Epidermal melanocyte (primary cell): ENCODE measurements around the gene SAMHD1.
A peak's percentile ranks its signal among the peaks of the same experiment; 100 is the strongest.
"Not testable (repeated sequence)": the region's sequence is repeated elsewhere in the genome, so short reads cannot be mapped to it uniquely, and the experiment has no call there.

ENCODE experiments used
- DNase-seq: peaks from one replicate; pipeline ENCODE4 v3.0.0; 2011; ENCODE audit warnings: low spot score; ENCODE audit not compliant: insufficient read length

Gene SAMHD1

DNA sequence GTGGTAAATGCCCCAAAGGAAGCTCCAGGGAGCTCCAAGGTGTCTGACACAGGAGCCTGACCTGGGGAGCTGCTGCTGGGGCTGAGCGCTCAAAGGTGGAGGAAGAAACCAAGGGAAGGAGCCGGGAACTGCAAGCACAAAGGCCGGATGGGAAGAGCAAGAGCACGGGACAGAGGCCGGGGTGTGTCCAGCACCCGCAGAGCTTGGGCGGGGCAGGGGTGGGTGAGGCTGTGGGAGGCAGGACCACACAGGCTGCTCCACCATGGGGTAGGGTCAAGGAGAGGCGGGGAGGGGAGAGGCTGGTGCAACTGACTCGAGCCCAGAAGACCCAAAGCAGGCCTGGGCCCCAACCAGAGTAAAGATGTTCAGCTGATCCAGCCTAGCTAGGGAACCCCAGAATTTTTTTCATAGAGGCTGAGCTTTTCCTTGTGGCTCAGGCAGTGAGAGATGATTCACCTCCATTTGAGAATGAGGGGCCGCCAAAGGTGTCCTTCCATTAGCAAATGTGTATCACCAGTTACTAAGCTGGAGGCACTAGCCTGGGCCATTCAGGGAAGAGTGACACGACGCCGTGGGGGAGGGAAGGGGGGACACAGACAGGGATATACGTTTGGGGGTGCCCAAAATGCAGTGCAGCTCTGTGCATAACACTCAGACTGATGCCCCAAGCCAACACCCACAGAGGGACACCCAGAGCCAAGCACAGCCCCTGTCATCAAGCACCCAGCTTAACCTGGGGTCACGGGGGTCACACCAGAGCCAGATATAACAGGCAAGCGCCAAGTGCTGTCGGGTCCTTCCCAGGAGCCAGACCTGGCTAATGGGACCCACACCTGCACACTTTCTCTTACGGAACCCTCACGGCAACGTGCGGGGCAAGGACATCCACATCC lies 96.9 kb downstream of the SAMHD1 start:
- DNase-seq, result no peak

DNA sequence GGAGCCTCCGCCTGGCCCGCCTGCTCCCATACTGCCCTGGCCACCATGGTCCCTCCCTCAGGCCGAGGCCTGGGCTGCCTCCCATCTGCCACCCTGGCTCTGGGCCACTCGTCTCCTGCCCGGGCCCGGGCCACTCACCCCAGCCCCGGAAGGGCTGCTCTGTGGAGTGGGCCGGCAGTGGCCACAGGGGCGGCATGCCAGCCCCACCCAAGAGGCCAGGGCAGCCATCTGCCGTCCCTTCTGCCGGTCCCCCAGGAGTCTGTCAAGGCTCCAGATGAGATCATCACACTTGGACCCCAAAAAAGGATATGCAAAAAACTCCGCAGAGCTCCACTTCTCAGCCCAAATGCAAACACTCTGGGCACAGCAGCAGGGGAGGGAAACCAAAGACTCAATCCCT lies 99.3 kb downstream of the SAMHD1 start:
- no peak for DNase-seq

DNA sequence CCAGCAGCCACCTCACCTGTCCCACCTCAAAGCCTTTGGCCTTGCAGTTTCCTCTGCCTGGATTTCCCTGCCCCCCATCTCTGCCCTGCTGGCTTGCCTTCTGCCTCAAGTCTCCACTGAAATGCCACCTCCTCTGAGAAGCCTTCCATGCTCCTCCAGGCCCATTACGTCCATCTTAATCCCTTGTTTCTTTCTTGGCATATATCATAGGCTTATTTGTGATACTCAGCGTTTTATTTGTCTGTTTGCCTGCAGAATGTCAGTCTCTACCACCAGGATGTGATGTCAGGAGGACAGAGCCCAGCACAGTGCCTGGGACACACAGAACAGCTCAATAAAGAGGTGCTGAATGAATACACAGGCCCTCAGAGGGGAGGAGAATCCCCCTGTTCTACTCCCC lies 100.0 kb downstream of the SAMHD1 start:
- no peak for DNase-seq

DNA sequence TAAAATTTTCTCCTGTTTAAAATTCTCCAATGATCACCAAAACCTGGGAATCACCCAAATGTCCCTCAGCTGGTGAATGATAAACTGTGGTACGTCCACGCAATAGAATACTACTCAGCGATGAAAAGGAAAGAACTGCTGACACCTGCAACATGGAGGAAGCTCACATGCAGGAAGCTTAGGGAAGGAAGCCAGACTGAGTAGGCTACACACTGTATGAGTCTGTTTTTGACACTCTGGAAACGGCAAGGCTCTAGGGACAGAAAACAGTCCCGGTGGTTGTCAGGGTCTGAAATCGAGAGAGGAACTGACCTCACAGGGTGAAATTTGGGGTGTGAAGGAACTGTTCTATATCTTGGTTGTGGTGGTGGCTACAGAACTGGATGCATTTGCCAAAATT lies 100.7 kb downstream of the SAMHD1 start:
- no peak for DNase-seq

DNA sequence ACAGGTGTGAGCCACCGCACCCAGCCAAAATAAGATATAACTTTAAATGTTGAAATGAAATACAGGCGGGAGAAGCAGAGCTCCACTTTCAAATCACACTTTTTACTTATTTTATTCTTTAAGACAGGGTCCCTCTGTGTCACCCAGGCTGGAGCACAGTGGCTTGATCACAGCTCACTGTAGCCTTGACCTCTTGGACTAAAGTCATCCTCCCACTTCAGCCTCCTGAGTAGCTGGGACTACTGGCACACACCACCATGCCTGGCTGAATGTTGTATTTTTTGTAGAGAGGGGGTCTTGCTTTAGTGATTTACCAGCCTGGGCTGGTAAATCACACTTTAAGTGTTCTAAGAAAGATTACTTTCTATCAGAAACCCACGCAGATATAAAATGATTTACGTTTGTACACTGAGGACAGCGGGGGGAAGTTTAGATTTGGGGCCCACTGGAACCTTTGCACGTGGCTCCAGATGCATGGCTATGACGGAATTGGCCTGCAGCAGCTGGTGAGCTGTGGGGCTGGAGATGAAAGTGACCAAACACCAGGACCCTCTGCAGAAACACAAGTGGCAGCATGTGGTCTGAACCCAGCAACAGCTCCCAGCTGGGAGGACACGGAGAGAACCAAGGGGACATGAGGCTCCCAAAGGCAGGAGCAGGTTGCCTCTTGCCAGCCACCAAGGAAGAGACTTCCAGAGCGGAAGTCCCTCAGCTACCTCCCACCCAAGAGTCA lies 102.0 kb downstream of the SAMHD1 start:
- no peak for DNase-seq

DNA sequence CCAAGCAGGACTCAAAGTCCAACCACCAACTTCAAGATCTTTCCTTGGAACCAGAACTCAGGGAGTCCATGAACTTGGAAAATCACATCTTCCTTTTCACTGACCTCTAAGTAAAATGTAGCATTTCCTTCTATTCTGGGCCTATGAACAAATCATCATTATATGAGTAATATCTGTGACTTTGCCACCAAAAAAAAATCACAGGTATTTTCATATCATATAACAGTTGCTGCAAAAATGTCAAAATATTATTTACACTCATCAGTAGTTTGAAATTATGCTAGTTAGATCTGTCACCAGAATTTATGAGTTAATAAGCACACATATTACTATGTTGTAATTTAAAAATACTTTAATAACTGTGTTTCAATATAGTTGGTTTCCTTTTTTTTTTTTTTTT lies 102.8 kb downstream of the SAMHD1 start:
- no peak for DNase-seq

DNA sequence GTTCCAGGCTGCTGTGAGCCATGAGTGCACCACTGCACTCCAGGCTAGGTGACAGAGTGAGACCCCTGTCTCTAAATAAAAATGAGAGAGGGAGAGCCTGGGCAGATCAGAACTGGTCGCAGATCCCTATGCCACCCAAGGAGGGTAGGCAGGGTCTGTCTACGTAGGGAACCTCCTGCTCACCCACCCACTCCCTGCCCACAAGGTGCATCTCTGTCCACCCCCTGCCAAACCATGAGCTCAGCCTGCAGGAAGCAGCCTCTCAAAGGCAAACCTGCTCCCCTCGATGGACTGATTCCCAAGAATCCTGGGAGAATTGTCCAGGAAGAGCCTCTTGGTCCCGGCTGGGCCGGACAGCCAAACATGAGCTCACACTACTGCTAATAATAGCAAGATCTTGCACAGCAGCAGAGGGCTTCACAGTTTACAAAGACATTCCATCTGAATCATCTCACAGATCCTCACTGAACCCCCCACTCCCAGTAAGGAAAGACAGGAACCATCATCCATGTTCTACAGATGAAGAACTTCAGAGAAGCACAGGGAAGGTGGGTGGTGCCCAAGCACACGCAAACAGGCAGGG lies 103.3 kb downstream of the SAMHD1 start:
- DNase-seq, result peak; percentile 36

DNA sequence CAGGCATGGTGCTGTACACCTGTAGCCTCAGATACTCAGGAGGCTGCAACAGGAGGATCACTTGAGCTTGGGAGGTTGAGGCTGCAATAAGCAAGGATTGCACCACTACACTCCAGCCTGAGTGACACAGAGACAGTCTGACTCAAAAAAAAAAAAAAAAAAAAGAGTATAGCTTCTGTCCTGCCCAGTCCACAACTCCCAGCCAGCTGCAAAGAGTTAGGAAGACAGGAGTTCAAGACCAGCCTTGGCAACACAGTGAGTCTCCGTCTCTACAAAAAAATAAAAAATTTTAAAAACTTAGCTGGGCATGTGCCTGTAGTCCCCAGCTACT lies 103.8 kb downstream of the SAMHD1 start:
- DNase-seq, result no peak

DNA sequence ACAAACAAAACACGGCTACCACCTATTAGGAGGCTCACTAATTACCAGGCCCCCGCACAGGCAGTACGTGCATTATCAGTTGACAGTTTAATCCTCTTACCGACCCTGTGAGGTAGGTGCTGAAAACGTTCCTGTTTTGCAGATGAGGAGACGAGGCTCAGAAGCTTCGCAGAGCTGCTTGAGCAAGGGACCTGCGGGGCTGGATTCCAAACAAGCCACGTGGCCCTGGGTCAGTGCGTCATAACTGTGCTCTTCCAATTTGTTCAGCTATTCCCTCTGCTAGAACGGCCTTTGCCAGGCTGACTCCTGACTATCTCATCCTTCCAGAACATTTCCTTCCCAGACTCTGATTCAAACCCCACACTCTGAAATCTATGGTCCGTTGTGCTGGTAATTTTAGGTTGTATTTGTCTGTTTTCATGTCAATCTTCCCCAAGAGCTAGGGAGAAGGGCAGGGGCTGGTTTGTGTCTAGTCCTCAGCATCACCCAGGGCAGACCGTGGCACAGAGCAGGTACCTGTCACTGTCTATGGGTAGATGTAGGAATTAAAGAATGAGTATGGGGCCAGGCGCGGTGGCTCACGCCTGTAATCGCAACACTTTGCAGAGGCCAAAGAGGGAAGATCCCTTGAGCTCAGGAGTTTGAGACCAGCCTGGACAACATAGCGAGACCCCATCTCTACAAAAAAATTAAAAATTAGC lies 104.3 kb downstream of the SAMHD1 start:
- peak; percentile 61 for DNase-seq

DNA sequence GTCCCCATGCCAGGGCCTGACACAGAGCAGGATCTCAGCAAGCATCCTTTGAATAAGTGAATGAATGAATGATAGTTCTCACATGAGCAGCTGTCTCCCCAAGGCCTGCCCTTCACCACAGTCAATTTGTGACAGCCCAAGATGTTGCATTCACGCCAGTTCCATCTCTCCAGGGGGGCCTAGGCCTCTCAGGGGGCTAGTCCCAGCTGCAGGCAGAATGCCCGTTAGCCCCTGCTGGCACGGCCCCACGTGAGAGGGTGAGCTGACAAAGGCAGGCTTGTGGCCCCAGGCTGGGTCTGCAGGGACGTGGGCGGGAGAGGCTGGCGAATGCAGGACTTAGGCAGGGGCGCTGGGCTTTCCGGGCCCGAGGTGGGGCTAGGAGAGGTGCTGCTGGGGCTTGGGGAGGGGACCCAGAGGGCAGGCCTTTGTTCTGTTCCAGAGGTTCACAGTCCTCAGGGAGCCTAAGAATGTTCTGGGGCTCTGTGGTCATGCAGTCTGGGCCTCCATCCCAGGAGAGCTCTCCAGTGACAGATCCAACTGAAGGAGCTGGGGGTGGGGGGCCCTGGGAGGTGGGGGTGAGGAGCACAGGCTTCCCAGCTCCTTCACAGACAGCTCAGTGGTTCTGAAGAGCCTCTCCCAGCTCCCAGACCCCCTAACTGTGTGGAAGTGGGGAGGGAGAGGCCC lies 106.1 kb downstream of the SAMHD1 start:
- peak; percentile 43 for DNase-seq

DNA sequence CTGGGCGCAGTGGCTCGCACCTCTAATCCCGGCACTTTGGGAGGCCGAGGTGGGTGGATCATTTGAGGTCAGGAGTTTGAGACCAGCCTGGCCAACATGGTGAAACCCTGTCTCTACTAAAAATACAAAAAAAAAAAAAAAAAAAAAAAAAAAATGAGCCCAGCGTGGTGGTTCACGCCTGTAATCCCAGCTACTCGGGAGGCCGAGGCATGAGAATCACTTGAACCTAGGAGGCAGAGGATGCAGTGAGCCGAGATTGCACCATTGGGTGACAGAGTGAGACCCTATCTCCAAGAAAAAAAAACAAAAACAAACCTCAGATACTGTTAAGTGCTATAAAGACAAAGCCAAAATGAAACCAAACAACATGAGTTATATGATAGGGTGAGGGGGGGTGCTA lies 110.5 kb downstream of the SAMHD1 start:
- not testable (repeated sequence) for DNase-seq
